ENCODE results near the gene CCER1.

DNA sequence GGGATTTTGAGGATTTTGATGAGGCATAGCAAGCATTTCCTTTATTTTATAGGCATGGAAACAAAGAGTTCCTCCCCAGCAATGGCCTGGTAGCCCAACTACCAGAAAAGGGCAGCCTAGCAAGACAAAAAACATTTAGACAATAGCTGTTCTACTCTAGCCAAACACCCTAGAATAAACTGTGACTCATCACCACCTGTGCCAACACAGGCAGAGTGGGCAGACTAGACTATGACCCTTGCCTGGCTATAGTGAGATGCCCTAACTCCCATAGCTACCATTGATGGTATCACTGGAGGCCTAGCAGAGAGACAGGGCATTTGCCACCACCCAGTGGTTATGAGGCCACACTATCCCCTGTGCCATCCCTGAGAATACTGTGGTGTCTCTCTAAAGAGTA, 15.5 kb upstream of the CCER1 start:
- TF ChIP-seq, protein P1, sequence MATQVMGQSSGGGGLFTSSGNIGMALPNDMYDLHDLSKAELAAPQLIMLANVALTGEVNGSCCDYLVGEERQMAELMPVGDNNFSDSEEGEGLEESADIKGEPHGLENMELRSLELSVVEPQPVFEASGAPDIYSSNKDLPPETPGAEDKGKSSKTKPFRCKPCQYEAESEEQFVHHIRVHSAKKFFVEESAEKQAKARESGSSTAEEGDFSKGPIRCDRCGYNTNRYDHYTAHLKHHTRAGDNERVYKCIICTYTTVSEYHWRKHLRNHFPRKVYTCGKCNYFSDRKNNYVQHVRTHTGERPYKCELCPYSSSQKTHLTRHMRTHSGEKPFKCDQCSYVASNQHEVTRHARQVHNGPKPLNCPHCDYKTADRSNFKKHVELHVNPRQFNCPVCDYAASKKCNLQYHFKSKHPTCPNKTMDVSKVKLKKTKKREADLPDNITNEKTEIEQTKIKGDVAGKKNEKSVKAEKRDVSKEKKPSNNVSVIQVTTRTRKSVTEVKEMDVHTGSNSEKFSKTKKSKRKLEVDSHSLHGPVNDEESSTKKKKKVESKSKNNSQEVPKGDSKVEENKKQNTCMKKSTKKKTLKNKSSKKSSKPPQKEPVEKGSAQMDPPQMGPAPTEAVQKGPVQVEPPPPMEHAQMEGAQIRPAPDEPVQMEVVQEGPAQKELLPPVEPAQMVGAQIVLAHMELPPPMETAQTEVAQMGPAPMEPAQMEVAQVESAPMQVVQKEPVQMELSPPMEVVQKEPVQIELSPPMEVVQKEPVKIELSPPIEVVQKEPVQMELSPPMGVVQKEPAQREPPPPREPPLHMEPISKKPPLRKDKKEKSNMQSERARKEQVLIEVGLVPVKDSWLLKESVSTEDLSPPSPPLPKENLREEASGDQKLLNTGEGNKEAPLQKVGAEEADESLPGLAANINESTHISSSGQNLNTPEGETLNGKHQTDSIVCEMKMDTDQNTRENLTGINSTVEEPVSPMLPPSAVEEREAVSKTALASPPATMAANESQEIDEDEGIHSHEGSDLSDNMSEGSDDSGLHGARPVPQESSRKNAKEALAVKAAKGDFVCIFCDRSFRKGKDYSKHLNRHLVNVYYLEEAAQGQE (IDR thresholded peaks at IDR 0.05; ENCODE audit: low read depth, low read length), result no peak
- TF ChIP-seq, protein P2, sequence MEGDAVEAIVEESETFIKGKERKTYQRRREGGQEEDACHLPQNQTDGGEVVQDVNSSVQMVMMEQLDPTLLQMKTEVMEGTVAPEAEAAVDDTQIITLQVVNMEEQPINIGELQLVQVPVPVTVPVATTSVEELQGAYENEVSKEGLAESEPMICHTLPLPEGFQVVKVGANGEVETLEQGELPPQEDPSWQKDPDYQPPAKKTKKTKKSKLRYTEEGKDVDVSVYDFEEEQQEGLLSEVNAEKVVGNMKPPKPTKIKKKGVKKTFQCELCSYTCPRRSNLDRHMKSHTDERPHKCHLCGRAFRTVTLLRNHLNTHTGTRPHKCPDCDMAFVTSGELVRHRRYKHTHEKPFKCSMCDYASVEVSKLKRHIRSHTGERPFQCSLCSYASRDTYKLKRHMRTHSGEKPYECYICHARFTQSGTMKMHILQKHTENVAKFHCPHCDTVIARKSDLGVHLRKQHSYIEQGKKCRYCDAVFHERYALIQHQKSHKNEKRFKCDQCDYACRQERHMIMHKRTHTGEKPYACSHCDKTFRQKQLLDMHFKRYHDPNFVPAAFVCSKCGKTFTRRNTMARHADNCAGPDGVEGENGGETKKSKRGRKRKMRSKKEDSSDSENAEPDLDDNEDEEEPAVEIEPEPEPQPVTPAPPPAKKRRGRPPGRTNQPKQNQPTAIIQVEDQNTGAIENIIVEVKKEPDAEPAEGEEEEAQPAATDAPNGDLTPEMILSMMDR (IDR thresholded peaks at IDR 0.05), result no peak
- TF ChIP-seq RAD21 (IDR thresholded peaks at IDR 0.05; ENCODE audit: low read length), result no peak
- no peak for TF ChIP-seq ELF1 (IDR thresholded peaks at IDR 0.05)
- TF ChIP-seq JUND (IDR thresholded peaks at IDR 0.05), result no peak
- no peak for TF ChIP-seq RCOR1 (IDR thresholded peaks at IDR 0.05; ENCODE audit: low read length)
- TF ChIP-seq EP300 (IDR thresholded peaks at IDR 0.05; ENCODE audit: borderline replicate concordance in 1 of 2, low read depth in 1 of 2, low read length in 1 of 2), result no peak
- TF ChIP-seq SMC3 (IDR thresholded peaks at IDR 0.05; ENCODE audit: low read depth, low read length), result no peak
- no peak for TF ChIP-seq TEAD4 (IDR thresholded peaks at IDR 0.05; ENCODE audit: borderline replicate concordance, insufficient read depth)
- TF ChIP-seq EZH2phosphoT487 (IDR thresholded peaks at IDR 0.05; ENCODE audit: borderline replicate concordance, low read depth), result no peak
- TF ChIP-seq TAF1 (IDR thresholded peaks at IDR 0.05; ENCODE audit: borderline replicate concordance, low read depth, low read length), result no peak
- TF ChIP-seq POLR2AphosphoS5 (IDR thresholded peaks at IDR 0.05; ENCODE audit: low read depth, low read length), result no peak
- TF ChIP-seq GATA2 (CRISPR knock-in tag; IDR thresholded peaks at IDR 0.05), result no peak
- TF ChIP-seq, protein P3, sequence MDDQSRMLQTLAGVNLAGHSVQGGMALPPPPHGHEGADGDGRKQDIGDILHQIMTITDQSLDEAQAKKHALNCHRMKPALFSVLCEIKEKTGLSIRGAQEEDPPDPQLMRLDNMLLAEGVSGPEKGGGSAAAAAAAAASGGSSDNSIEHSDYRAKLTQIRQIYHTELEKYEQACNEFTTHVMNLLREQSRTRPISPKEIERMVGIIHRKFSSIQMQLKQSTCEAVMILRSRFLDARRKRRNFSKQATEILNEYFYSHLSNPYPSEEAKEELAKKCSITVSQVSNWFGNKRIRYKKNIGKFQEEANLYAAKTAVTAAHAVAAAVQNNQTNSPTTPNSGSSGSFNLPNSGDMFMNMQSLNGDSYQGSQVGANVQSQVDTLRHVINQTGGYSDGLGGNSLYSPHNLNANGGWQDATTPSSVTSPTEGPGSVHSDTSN (IDR thresholded peaks at IDR 0.05), result no peak

Data from SK-N-SH (cell line).